ENCODE results near the gene MIGA1.
"Not testable (repeated sequence)": the region's sequence is repeated elsewhere in the genome, so short reads cannot be mapped to it uniquely, and the experiment has no call there.

MIGA1 gene

DNA sequence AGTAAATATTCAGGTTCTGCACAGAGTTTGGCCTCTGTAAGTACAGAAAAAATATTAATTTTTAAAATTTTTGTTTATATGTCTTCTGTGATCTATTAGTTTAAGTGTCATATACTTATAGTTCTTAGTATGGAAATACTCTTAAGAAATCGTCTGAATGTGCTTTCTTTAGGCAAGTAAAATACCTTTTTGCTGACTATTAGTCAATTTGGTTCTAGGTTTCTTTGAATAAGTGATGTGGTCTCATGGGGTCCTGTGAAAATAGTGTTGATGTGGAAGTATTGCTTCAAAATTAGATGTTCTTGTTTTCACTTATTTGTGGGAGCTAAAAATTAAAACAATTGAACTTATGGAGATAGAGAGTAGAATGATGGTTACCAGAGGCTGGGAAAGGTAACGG, 23.9 kb downstream of the MIGA1 start:
- no peak for DNase-seq

DNA sequence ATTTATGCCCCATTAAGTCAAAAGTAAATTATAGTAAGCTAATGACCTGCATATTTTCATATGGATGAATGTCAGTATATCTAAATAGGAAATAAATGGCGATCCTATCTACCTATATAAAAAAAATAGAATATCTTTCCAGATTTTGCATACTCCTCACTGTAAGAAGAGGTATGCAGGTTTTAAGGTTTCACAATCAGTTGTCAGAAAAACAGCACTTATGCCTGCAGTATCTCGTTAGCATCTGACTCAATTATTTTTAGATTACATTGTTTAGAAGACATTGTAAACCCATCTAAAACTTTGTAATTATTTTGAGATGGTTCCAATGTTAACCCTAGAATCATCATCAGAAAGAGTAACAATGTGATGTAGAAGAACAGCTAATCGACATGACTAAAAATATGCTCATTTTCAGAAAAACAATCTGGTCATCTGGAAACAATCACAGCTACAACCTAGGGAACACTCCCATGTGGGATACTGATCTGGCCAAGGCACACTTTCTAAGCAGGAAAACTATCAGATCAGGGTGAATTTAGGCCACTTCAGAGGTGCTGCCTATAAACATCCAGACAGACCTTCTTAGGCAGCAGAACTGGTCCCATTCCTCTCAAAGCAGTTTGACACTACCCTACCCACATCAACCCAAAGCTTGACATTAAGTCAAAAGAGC, 30.5 kb downstream of the MIGA1 start:
- DNase-seq: not testable (repeated sequence)

DNA sequence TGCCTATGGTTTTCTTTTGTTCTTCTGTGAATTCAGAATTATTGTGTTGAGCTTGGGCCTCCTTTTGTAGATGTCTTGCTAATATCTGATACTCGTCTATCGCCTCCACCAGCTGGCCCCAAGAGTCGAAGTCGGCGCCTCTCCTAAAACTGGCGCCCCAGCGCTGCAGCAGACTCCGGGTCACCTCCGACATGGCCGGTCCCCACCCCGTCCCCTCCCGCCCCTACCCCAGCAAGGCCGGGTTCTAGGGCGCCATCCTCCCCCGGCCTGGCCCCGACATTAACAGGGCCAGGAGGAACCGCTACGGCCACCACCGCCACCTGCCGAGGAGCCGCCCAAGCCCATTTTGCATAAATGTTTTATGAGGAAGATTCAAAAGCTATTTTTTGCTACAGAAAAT, 32.1 kb downstream of the MIGA1 start:
- DNase-seq: not testable (repeated sequence)

DNA sequence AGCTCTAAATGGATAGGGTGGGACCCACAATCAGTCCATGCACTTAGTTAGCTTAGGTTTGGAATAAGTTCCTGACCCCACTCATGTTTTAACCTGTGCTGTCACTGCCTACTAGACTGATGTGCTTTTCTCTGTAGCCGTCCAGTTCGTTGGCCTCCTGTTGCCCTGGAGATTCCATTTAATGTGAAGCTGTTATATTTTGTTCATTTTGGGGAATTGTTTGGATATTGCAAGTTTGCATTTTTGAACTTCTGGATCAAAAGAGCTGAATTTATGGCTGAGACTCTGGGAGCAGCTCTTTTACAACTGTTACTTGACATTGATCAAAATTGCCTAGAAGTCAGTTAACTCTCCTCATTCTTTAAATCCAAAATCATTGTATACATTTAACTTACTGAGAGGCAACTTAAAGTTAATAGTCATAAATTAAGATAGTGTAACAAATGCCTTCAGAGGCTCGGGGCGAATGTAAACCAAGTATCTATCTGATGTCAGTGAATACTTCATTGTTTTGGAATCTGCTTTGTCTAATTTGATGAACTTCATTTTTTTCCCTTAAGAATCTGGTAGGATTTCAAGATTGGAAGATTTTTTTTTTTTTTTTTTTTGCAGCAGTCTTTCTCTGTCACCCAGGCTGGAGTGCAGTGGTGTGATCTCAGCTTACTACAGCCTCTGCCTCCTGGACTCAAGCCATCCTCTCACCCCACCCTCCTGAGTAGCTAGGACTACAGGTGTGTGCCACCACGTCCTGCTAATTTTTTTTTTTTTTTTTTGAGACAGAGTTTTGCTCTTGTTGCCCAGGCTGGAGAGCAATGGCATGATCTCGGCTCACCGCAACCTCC, 38.1 kb downstream of the MIGA1 start:
- DNase-seq: no peak

DNA sequence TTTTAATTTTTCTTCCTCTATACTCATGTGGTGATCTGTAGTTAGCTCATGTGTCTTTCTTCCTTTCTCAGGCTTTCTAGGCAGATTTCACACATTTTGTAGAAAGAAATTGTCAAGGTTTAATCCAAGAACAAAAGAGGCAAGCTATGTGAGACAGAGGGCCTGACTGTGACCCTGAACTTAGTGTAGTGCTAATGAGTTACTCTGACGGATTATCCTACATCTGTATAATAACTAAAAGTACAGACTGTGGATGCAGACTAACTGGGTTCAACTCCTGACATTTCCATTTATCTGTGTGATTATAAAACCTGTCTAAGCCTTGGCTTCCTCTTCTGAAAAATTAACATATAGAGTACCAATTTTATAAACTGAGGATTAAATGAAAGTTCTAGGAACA, 40.7 kb downstream of the MIGA1 start:
- no peak for DNase-seq

DNA sequence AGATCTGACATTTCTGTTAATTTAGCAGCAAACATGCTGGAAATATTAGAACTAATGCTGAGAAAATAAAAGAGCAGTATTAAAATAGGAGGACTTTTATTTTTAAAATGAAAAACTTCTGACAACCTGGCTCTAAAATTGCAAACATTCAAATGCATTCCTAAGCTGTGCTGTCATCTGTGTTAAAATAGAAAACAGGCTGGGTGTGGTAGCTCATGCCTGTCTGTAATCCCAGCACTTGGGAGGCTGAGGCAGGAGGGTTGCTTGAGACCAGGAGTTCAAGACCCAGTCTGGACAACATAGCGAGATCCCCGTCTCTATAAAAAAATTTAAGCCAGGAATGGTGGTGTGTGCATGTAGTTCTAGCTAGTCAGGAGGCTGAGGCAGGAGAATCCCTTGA, 44.6 kb downstream of the MIGA1 start:
- DNase-seq: no peak

DNA sequence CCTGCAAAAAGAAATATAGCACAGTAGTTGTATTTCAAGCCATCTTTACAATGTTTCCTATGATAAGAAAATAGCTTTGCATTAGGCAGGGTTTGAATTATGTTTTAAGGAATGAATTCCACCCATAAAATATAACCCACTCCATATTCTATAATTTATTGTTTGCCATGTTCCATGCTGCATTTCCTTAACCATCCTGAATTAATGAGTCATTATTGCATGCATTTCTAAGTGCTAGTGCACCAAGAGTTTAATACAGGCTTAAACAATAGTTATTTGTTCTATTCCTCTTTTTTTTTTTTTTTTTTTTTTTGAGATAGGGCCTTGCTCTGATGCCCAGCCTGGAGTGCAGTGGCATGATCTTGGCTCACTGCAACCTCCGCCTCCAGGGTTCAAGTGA, 45.2 kb downstream of the MIGA1 start:
- no peak for DNase-seq

DNA sequence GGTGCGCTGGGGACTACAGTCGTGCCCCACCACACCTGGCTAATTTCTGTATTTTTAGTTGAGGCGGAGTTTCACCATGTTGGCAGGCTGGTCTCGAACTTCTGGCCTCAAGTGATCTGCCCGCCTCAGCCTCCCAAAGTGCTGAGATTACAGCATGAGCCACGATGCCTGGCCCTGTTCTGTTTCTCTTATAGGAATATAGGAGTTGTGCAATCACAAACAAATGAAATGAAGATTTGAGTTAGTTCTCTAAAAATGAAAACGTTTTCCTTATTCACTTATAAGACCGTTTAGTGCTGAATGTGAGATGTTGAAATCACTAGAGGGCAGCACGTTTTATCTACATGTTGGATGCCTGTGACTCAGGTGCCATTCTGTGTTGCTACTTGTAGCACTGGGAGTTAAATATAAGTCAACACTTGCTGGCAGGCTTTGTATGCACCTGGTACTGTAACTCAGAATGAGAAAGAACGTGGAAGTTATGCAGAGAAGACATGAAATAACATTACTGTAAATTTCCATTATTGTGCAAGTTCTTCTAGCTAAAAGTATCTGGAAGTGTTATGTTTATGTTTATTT, 45.8 kb downstream of the MIGA1 start:
- no peak for DNase-seq

DNA sequence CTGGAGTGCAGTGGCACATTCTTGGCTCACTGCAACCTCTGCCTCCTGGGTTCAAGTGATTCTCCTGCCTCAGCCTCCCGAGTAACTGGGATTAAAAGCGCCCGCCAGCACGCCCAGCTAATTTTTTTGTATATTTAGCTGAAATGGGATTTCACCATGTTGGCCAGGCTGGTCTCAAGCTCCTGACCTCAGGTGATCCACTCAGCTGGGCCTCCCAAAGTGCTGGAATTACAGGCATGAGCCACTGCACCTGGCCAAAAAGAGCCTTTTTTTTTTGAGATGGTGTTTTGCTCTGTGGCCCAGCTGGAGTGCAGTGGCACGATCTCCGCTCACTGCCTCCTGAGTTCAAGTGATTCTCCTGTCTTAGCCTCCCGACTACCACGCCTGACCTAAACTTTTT, 47.4 kb downstream of the MIGA1 start:
- not testable (repeated sequence) for DNase-seq

DNA sequence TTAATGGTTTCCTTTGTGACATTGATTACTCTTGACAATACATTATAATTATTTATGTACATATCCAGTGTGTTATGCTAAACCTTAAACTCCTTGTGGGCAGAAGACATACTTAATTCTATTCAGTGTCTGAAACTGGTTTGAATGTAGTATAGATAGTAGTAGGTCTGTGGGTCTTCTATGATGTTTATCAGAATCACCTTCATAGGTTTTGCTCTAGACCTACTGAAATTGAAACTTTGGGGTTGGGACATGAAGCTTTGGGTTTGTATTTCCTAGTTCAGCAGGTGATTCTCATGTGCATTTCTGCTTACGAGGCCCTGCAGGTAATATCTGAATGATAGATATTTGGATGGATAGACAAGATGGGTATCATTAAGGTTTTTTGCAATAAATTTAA, 48.6 kb downstream of the MIGA1 start:
- no peak for DNase-seq

DNA sequence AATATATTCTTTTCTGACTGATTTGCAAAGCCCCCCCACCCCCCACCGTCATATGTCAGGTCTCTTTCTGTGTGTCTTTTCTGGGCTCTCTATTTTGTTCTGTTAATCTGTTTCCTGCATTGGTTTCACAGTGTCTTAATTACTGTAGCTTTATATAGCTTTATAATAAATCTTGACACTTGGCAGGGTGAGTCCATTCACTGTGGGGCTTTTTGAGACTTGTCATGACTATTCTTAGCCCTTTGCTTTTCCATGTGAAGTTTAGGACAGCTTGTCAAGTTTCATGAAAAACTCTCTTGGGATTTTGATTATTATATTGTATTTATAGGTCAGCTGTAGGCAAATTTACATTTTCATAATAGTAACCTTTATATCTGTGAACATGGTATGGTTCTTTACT, 50.4 kb downstream of the MIGA1 start:
- no peak for DNase-seq

DNA sequence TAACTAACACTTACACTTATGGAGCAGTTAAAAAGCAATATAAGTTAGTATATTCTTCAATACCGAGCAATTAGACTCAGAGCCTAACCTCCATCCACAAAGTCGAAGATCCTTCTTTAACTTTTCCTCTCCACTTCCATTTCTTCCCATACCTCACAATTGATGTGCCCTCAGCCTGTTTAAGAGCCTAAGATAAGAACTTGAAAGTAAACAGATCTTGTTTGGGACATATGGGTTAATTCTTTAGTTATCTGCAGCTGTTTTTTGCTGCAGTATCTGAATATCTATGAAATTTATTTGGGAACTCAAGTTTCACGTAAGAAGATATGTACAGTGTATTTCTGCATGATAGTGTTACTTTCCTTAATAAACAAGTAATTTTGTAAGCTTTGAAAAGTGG, 51.5 kb downstream of the MIGA1 start:
- DNase-seq: no peak

DNA sequence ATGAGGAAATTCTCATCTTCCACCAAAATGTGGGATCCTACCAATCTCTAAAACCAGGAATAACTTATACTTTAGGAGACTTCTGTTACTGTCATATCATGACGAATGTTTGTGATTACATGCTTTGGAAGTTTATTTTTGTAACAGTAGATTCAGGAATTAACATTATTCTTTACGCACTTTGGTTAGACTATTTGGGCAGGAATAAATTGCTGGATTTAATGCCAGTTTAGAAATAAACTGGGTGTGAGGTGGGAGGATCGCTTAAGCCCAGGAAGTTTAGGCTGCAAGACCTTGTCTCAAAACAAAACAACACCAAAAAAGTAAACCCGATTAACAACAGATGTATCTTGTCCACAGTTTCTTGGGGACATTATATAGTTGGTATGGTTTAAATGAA, 52.1 kb downstream of the MIGA1 start:
- no peak for DNase-seq

DNA sequence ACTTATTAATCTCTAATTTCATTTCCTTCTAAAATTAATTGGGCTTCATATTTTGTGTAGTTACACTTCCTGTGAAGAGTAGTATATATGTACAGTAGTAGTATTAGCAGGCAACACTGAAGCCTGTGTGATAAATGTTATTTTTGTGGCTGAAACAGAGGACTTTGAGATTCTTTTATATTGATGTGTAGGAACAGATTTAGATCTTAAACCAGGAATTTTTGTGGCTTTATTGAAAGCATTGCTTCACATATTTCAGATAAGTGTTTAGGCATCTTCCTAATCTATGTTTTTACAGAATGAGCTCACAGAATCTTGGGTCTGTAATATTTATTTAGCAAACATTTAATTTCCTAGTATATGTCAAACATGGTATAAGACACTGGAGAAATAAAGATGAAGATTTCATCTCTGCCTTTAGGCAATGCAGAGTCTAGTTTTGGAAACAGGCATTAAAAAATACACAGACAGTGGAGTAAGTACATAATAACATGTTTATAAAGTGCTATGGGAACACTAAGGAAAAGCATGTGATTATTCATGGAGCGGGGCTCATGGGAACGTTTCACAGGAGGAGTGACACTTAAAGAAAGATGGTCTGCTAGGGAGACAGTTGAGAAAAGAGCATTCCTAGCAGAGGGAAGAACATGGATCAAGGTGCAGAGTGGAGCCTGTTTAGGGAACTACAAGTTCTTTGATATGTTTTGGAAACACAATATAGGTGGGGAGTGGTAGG, 52.7 kb downstream of the MIGA1 start:
- DNase-seq: no peak

DNA sequence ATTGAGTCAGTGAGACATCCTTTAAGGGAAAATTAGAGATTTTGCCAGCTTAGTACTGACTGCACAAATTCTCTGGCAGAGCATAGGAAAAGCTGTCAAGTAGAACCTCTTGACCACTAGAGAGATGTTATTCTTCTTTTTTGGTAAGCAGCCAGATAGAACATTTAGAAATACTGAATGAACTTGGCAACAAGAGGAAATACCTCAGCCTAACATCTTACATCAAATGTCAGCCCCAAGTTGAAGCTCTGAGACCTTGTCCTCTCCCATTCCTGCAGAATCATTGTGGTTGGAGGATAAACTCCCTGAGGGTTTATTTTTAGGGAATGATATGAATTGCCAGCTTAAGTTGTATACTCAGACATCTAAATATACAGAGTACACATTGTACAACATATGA, 53.5 kb downstream of the MIGA1 start:
- DNase-seq: no peak

DNA sequence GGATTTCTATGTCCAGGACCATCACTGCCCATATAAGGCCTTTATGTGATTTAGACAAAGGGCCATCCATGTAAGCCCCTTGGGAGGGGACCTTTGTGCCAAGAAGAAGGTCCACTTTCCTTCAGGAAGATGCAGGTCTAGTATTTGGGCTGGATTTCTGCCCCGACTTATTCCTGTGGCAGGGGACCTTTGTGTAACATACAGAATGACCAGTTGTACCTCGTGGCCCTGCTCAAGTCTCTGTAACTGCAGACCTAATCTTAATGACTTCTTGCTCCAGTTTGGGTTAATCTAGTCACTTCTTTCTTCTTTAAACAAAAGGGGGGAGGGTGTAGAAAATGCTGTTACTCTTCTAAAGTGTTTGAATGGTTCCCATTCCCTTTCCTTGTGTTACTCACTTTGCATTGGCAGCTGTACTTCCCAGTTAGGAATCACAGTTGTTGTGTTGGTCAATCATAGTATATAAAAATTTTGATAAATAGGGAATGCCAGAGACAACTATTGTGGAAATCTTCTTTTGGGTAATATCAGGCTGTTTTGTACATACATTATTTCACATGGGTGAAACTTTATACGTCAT, 54.2 kb downstream of the MIGA1 start:
- DNase-seq: no peak

DNA sequence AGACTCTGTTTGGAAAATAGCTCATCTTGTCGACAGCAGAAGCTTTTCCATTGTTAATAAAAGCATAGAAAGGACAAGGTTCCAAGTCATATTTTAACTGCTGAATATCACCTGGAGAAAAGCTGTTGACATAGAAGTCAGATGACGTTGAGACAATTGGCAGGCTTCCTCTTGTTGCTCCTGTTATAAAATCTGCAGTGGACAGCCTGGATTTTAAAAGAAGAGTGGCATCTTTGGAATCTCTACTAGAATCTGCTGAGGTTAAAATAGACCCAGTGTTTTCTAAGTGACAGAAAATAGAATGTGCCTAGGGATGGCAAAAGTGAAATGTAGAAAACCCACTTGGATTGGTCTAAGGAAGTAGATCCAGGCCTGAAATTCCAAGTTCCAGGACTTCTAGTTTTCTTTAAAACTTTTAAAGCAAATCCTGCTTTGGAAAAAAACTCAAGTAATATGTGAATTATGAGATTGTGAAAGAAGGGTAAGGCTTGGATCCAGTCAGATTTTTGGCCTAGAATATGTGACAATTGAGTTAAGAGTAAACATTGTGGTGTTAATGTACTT, 55.4 kb downstream of the MIGA1 start:
- no peak for DNase-seq

DNA sequence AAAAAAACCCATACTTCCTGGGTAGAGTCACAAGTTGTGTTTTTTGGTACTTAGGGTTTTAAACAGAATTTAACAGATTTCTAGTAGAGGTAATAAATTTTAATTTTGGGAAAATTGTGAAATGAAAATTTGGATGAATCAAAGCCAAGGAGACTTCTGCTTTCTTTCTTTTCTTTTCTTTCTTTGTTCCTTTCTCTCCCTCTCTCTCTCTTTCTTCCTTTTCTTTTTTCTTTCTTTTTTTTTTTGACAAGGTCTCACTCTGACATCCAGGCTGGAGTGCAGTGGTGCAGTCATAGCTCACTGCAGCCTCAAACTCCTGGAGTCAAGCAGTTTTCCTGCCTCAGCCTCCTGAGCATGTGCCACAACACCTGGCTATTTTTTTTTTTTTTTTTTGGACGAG, 62.1 kb downstream of the MIGA1 start:
- DNase-seq: no peak

DNA sequence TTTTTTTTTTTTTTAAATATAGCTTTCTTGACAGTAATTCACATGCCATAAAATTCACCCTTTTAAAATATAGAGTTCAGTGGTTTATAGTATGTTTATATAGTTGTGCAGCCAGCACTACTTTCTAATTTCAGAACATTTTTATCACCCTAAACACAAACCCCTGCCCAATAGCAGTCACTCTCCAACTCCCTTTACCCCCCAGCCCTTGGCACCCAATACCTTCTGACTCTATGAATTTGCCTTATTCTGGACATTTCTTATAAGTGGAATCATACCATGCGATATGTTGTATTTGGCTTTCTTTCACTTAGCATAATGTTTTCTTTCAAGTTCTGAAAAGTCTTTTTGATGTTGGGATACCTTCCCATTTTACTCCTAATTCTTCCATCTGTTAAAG, 66.5 kb downstream of the MIGA1 start:
- no peak for DNase-seq

DNA sequence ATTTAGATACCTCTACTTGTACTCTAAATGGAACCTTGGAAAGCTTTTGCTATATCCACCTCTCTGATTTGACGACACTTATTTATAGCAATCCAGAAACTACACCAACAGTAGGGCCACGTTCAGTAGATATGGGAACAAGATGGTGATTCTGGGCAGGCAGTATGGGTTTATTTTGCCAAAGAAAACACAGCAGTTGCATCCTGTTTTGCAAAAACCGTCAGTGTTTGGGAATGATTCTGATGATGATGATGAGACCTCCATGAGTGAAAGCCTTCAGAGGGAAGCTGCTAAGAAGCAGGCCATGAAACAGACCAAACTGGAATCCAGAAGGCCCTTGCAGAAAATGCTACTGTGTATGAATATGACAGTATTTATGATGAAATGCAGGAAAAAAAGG, 67.5 kb downstream of the MIGA1 start:
- DNase-seq: no peak

DNA sequence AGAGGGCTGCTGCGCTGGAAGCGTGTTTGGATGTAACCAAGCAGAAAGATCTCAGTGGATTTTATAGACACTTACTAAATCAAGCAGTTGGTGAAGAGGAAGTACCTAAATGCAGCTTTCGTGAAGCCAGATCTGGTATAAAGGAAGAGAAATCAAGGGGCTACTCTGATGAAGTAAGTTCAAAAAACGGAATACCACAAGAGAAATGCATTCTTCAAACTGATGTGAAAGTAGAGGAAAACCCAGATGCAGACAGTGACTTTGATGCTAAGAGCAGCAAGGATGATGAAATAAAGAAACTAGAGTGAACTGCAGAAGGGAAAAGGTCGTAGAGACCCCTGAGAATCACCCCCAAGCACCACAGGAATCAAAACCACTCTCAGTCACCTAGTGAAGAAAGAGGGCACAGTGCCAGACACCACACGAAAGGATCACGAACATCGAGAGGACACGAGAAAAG, 68.2 kb downstream of the MIGA1 start:
- DNase-seq: no peak

DNA sequence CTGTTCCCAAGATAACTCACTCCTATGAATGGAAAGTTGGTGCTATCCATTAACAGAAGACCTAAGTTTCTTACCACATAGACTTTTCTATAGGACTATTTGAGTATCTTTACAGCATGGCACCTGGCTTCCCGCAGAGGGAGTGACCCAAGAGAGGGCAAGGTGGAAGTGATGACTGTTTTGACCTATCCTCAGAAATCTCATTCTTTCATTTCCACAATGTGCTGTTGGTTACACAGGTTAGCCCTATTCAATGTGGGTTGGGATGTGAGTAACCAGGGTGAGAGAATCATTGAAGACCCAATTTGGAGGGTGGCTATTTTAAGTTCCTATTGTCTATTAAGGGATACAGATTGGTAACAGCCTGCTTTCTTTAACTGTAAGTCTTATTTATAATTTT, 70.6 kb downstream of the MIGA1 start:
- no peak for DNase-seq

DNA sequence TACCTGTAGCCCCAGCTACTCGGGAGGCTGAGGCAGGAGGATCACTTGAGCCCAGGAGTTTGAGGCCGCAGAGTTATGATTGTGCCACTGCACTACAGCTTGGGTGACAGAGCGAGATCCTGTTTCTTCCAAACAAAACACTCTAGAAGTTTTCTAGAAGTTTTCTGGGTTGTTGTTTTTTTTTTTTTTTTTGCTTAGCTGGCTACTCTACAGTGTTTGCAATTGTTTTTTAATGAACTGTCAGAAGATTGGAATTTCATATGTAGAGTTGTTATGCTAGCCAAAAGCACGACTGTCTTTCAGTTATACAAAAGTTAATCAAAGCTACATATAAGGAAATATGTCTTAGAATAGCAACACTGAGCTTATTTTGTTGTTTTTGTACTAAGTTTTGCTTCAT, 78.1 kb downstream of the MIGA1 start:
- DNase-seq: no peak

Data from GDM1 (cell line).